NCI-H82 treated with DMSO at 0.1 percent for 48 hours (cell line): ENCODE results near the gene DRGX.

Experiments
- DNase-seq: peaks from one replicate; lab custom pipeline; 2025; ENCODE audit not compliant: unreplicated experiment; lab: John Stamatoyannopoulos, UW

DRGX gene

GRCh38 chr10:49408519-49409306 is 12.8 kb upstream of the DRGX start:
- DNase-seq: no peak

GRCh38 chr10:49407552-49408137 is 11.8 kb upstream of the DRGX start:
- peak; percentile 9 for DNase-seq

GRCh38 chr10:49407151-49407550 is 11.3 kb upstream of the DRGX start:
- DNase-seq: no peak

- DNase-seq: no peak
Observed at GRCh38 chr10:49404321-49404878, 8.5 kb upstream of the DRGX start.

- DNase-seq: no peak
Observed at GRCh38 chr10:49403363-49403762, 7.5 kb upstream of the DRGX start.

- DNase-seq: no peak
Observed at GRCh38 chr10:49400365-49400764, 4.5 kb upstream of the DRGX start.

- DNase-seq: no peak
Observed at GRCh38 chr10:49398986-49399385, 3.1 kb upstream of the DRGX start.

GRCh38 chr10:49398000-49398861 is 2.3 kb upstream of the DRGX start:
- DNase-seq: no peak

GRCh38 chr10:49397036-49397999 is 1.4 kb upstream of the DRGX start:
- no peak for DNase-seq

GRCh38 chr10:49396666-49396999 is 744 bp upstream of the DRGX start:
- no peak for DNase-seq

GRCh38 chr10:49394933-49395740 is 752 bp downstream of the DRGX start:
- DNase-seq: no peak

- no peak for DNase-seq
Observed at GRCh38 chr10:49393757-49394156, 2.1 kb downstream of the DRGX start.

- DNase-seq: no peak
Observed at GRCh38 chr10:49393301-49393700, 2.6 kb downstream of the DRGX start.

- DNase-seq: no peak
Observed at GRCh38 chr10:49389361-49389933, 6.4 kb downstream of the DRGX start.

- no peak for DNase-seq
Observed at GRCh38 chr10:49388161-49388560, 7.7 kb downstream of the DRGX start.

GRCh38 chr10:49387071-49387470 is 8.8 kb downstream of the DRGX start:
- no peak for DNase-seq

GRCh38 chr10:49385939-49386922 is 9.7 kb downstream of the DRGX start:
- no peak for DNase-seq

GRCh38 chr10:49384268-49384953 is 11.5 kb downstream of the DRGX start:
- no peak for DNase-seq
